GM12878 (cell line): Measurements from ENCODE around the gene GSTM5.
"Not testable (repeated sequence)": the region's sequence is repeated elsewhere in the genome, so short reads cannot be mapped to it uniquely, and the experiment has no call there.

Experiments
- EZH2 ChIP-seq: IDR thresholded peaks from 2 replicates; pipeline ENCODE4 v1.6.1; 2012; ENCODE audit warnings: low read depth, mild to moderate bottlenecking, control low read depth, inconsistent platforms, low read length, borderline replicate concordance; ENCODE audit not compliant: control insufficient read depth
- SIN3A ChIP-seq: IDR thresholded peaks from 2 replicates; pipeline ENCODE4 v1.6.1; 2012; ENCODE audit warnings: low read depth, low read length, improper control_type of control experiment

DNA sequence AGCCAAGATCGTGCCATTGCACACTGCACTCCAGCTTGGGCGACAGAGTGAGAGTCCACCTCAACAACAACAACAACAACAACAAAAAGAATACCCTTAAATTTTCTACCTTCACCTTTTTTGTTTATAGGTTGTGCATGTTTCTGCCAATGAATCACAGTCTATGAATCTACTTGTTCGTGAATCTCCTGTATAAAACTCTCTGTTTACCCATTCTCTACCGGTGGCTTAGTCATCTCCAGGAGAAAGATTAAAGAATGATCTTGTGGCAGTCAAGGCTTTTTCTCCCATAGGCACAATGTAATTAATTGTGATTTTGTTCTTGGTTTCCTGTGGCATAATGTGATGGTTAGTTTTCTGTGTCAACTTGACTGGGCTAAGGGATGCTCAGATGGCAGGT, 14.2 kb upstream of the GSTM5 start:
- TF ChIP-seq SIN3A, EZH2: not testable (repeated sequence)
